ENCODE data around the gene MVB12A. TPM values are rescaled to one million over a fixed set of nuclear protein-coding genes. Genes with fewer than 3 reads are reported as not detected.
A peak's percentile ranks its signal among the peaks of the same experiment; 100 is the strongest.

The MVB12A gene
- total RNA-seq, 1 donor from 2014 or later: 47.0 TPM

- DNase-seq (ENCODE audit: low read depth): no peak
Measured at GRCh38 chr19:17404621-17405249, 15.1 kb upstream of the MVB12A start.

- DNase-seq (ENCODE audit: low read depth): peak; percentile 93
Measured at GRCh38 chr19:17405250-17406045, 14.4 kb upstream of the MVB12A start, which contains the start of gene BST2. Gene BST2, minus strand, starts transcription at chr19:17405630. Its CDS starts 55 bp downstream, at chr19:17405575.

- peak; percentile 58 for DNase-seq (ENCODE audit: low read depth)
Measured at GRCh38 chr19:17406046-17406886, 13.6 kb upstream of the MVB12A start.

- DNase-seq (ENCODE audit: low read depth): no peak
Measured at GRCh38 chr19:17406887-17407196, 13.0 kb upstream of the MVB12A start.

GRCh38 chr19:17409990-17410389, 9.9 kb upstream of the MVB12A start:
- DNase-seq (ENCODE audit: low read depth): no peak

GRCh38 chr19:17411801-17412200, 8.0 kb upstream of the MVB12A start:
- no peak for DNase-seq (ENCODE audit: low read depth)

- DNase-seq (ENCODE audit: low read depth): no peak
Measured at GRCh38 chr19:17414097-17414496, 5.8 kb upstream of the MVB12A start.

- no peak for DNase-seq (ENCODE audit: low read depth)
Measured at GRCh38 chr19:17415121-17415520, 4.7 kb upstream of the MVB12A start.

- no peak for DNase-seq (ENCODE audit: low read depth)
Measured at GRCh38 chr19:17418710-17419109, 1.1 kb upstream of the MVB12A start.

GRCh38 chr19:17419154-17419620, 660 bp upstream of the MVB12A start:
- DNase-seq (ENCODE audit: low read depth): peak; percentile 28

- no peak for DNase-seq (ENCODE audit: low read depth)
Measured at GRCh38 chr19:17420475-17420924, 653 bp downstream of the MVB12A start.

GRCh38 chr19:17421942-17422341, 2.1 kb downstream of the MVB12A start:
- DNase-seq (ENCODE audit: low read depth): no peak

- DNase-seq (ENCODE audit: low read depth): no peak
Measured at GRCh38 chr19:17423429-17424208, 3.8 kb downstream of the MVB12A start.

GRCh38 chr19:17424743-17425365, 5.0 kb downstream of the MVB12A start:
- DNase-seq (ENCODE audit: low read depth): no peak

GRCh38 chr19:17429641-17430113, 9.8 kb downstream of the MVB12A start:
- no peak for DNase-seq (ENCODE audit: low read depth)

GRCh38 chr19:17431417-17431816, 11.6 kb downstream of the MVB12A start:
- DNase-seq (ENCODE audit: low read depth): no peak

GRCh38 chr19:17435218-17435617, 15.4 kb downstream of the MVB12A start:
- no peak for DNase-seq (ENCODE audit: low read depth)

GRCh38 chr19:17436094-17436873, 16.4 kb downstream of the MVB12A start:
- no peak for DNase-seq (ENCODE audit: low read depth)

GRCh38 chr19:17436874-17437267, 17.0 kb downstream of the MVB12A start:
- DNase-seq (ENCODE audit: low read depth): no peak
